ENCODE data around the gene OGFOD3. TPM values are rescaled to one million over a fixed set of nuclear protein-coding genes. Genes with fewer than 3 reads are reported as not detected.

OGFOD3 gene
- total RNA-seq, 4 donors from 2014 or later = 7.9 to 27.5 (median 25.9) TPM

DNA sequence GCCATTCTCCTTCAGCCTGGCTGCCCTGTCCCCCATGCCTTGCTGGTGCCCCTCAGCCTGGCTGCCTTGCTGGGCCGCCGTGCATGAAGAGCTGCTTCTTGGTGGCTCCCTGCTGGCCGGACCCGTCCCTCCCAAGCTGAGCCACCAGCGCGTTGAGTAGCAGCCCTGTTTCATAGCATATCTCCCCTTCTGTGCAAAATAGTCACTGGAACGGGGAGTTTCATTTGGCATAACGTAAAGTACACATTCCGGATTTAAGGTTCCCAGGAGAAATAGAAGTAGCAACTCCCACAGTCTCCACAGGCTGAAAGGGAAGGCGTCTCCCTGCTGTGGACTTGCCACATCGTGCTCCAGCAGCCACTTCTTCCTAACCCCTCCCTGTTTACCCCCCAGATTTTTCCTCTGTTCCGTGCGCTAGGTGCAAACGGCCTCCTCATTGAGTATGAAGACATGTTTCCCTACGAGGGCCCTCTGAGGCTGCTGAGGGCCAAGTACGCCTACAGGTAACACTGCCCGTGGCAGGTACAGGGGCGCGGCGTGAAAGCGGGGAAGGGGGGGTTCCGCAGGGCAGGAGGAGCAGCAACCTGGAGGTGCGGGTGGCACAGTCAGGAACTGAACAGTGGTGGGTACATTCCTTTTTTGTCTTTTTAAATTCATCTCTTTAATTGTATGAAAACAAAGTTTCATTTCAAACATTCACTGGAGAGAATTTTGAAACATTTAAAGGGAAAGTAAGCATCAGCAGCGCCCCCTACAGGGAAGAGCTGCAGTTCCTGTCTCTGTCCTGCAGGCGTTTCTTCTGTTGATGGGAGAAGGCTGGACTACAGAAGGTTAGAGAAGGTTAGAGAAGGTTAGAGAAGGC lies 5.8 kb upstream of the OGFOD3 start:
- intact Hi-C loops (cut with DNase I; ENCODE audit: low total_unique reads) (no loop called here), in situ Hi-C loops (cut with MboI; ENCODE audit: low pct_ligation_motif_present in 1 of 4, low pct_unique_long_range_greater_than_20kb in 1 of 4, low sequenced_read_pairs in 3 of 4) (no loop called here)
- Histone ChIP-seq H3K4me3 (no peak overlapping the region), H3K27me3 (no peaks in the 10 kb centered on the region), H3K27ac (no peak overlapping the region), H3K9me3 (no peaks in the 10 kb centered on the region), H3K4me1 (peaks cover 0 to 8% (median 5%) of the 10 kb centered on the region in 4 donors), H3K36me3 (no peaks in the 10 kb centered on the region)
- TF ChIP-seq POLR2A (IDR thresholded peaks at IDR 0.05) = no peak
- TF ChIP-seq, protein P1, sequence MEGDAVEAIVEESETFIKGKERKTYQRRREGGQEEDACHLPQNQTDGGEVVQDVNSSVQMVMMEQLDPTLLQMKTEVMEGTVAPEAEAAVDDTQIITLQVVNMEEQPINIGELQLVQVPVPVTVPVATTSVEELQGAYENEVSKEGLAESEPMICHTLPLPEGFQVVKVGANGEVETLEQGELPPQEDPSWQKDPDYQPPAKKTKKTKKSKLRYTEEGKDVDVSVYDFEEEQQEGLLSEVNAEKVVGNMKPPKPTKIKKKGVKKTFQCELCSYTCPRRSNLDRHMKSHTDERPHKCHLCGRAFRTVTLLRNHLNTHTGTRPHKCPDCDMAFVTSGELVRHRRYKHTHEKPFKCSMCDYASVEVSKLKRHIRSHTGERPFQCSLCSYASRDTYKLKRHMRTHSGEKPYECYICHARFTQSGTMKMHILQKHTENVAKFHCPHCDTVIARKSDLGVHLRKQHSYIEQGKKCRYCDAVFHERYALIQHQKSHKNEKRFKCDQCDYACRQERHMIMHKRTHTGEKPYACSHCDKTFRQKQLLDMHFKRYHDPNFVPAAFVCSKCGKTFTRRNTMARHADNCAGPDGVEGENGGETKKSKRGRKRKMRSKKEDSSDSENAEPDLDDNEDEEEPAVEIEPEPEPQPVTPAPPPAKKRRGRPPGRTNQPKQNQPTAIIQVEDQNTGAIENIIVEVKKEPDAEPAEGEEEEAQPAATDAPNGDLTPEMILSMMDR (IDR thresholded peaks at IDR 0.05) = peak; percentile 51 to 68 (median 62)
- no peak for TF ChIP-seq POLR2AphosphoS5 (IDR thresholded peaks at IDR 0.05)
- no peak for TF ChIP-seq EP300 (IDR thresholded peaks at IDR 0.05; ENCODE audit: low read depth)
- WGBS, 2 donors (ENCODE audit: low coverage in 1 of 2) = 87 to 88% methylated on average over 14 to 25 of the region's 25 CpGs
- DNase-seq = peak; percentile 55

DNA sequence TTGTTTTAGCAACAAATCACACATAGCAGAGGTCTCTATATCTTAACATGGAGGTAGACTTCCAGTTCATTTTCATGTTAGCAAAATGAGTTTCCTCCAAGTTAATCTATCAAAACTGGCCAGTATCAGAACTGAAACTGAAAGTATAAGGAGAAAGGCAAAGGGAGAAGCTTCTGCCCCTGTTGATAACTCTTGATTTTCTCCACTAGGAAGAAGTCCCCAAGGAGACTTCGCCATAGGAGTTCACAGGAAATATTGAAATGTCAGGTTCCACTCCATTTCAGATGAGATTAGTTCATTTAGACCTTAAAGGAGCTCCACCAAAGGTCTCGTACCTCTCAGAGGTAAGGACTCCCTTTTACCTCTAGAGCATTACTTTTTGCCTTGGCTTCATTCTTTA lies 1.2 kb upstream of the OGFOD3 start:
- intact Hi-C loops (cut with DNase I; ENCODE audit: low total_unique reads) (no loop called here), in situ Hi-C loops (cut with MboI; ENCODE audit: low pct_ligation_motif_present in 1 of 4, low pct_unique_long_range_greater_than_20kb in 1 of 4, low sequenced_read_pairs in 3 of 4) (loop anchor here in 2 of 4 donors (5.0 to 10.0 kb wide), 2 partner anchors 65 to 67 kb away; partner anchors contain the start of gene TEX19 (in 1 of the 2))
- peaks cover 4 to 23% (median 16%) of the 10 kb centered on the region in 4 donors for H3K4me1 ChIP-seq
- H3K36me3 ChIP-seq = no peaks in the 10 kb centered on the region
- peak overlapping the region; percentile 87 to 97 (median 92) for H3K27ac ChIP-seq
- 64 to 82% methylated on average over 2 of the region's 2 CpGs for WGBS, 2 donors (ENCODE audit: low coverage in 1 of 2)
- no peaks in the 10 kb centered on the region for H3K27me3 ChIP-seq
- no peak for DNase-seq
- H3K4me3 ChIP-seq = peak overlapping the region in 3 of 4 donors; percentile 74 to 80 (median 75)
- no peak for TF ChIP-seq POLR2AphosphoS5 (IDR thresholded peaks at IDR 0.05)
- H3K9me3 ChIP-seq = no peaks in the 10 kb centered on the region

DNA sequence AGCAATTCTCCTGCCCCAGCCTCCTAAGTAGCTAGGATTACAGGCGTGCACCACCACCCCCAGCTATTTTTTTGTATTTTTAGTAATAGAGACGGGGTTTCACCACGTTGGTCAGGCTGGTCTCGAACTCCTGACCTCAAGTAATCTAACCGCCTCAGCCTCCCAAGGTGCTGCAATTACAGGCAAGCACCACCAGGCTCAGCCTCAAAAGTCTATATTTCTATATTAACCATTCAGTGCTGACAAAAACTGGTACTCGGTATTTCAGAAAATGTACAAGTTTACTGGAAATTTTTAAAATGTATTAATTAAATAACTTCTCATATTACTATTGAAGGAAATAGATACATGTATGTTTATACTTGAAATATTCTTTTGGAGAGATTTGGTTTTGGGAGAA lies 1.6 kb downstream of the OGFOD3 start:
- in situ Hi-C loops (cut with MboI; ENCODE audit: low pct_ligation_motif_present in 1 of 4, low pct_unique_long_range_greater_than_20kb in 1 of 4, low sequenced_read_pairs in 3 of 4) (loop anchor here in 2 of 4 donors (5.0 to 10.0 kb wide), 2 partner anchors 62 to 64 kb away; partner anchors contain the start of gene TEX19 (in 1 of the 2)), intact Hi-C loops (cut with DNase I; ENCODE audit: low total_unique reads) (no loop called here)
- Histone ChIP-seq H3K4me3 (no peak overlapping the region), H3K4me1 (peaks cover 4 to 26% (median 20%) of the 10 kb centered on the region in 4 donors), H3K9me3 (no peaks in the 10 kb centered on the region), H3K36me3 (no peaks in the 10 kb centered on the region), H3K27ac (no peak overlapping the region), H3K27me3 (no peaks in the 10 kb centered on the region)
- TF ChIP-seq, protein P1 (IDR thresholded peaks at IDR 0.05) = peak in 1 of 5 experiments; percentile 17
- TF ChIP-seq POLR2AphosphoS5 (IDR thresholded peaks at IDR 0.05) = no peak
- DNase-seq = no peak
- 81 to 95% methylated on average over 6 of the region's 6 CpGs for WGBS, 2 donors (ENCODE audit: low coverage in 1 of 2)

DNA sequence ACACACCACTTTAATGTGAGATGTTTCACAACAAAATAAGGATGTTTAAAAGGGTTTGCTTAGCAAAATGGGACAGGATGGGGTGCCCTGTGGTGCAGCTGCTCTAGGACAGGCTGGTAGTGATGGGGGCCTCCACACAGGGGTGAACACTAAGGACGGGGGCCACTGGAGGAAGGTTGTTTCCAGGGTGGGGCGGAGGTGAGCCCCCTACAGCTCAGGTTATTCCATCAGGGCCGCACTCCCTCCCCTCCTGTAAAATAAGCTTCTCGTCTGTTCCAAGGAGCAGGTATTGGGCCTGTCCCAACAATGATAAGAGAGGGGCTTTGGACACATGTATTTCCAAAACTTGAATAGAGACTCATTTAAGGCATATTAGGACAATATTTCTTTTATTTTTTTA lies 2.1 kb downstream of the OGFOD3 start:
- H3K27ac ChIP-seq = no peak overlapping the region
- in situ Hi-C loops (cut with MboI; ENCODE audit: low pct_ligation_motif_present in 1 of 4, low pct_unique_long_range_greater_than_20kb in 1 of 4, low sequenced_read_pairs in 3 of 4) (loop anchor here in 2 of 4 donors (5.0 to 10.0 kb wide), 2 partner anchors 61 to 64 kb away; partner anchors contain the start of gene TEX19 (in 1 of the 2)), intact Hi-C loops (cut with DNase I; ENCODE audit: low total_unique reads) (no loop called here)
- no peak for DNase-seq
- 85 to 90% methylated on average over 3 to 4 of the region's 4 CpGs for WGBS, 2 donors (ENCODE audit: low coverage in 1 of 2)
- H3K27me3 ChIP-seq = no peaks in the 10 kb centered on the region
- no peak overlapping the region for H3K4me3 ChIP-seq
- TF ChIP-seq EP300 (IDR thresholded peaks at IDR 0.05; ENCODE audit: low read depth) = no peak
- TF ChIP-seq POLR2AphosphoS5 (IDR thresholded peaks at IDR 0.05) = no peak
- TF ChIP-seq POLR2A (IDR thresholded peaks at IDR 0.05) = no peak
- TF ChIP-seq, protein P1 (IDR thresholded peaks at IDR 0.05) = no peak
- H3K4me1 ChIP-seq = peaks cover 4 to 26% (median 20%) of the 10 kb centered on the region in 4 donors
- H3K9me3 ChIP-seq = no peaks in the 10 kb centered on the region
- H3K36me3 ChIP-seq = no peaks in the 10 kb centered on the region

Data from transverse colon (tissue), 4 donors.